Measurements from ENCODE around the gene EHD2. TPM values are rescaled to one million over a fixed set of nuclear protein-coding genes. Genes with fewer than 3 reads are reported as not detected.

Gene EHD2
- total and polyA plus RNA-seq, 2 of the 4 experiments (the other 2 are of a cell fraction): 35.3 to 181 TPM

GRCh38 chr19:47702671-47703070, 10.6 kb upstream of the EHD2 start:
- Histone ChIP-seq H3K9me3 (ENCODE audit: control insufficient read depth, insufficient read depth, low read length) (peaks cover 4% of the 10 kb centered on the region; the same call in 1 of the 2 replicates), H2AK9ac (replicated peaks; ENCODE audit: low read depth, low read length, poor library complexity) (no peak overlapping the region), H3K56ac (ENCODE audit: extremely low read depth, insufficient read depth, low read length) (no peak overlapping the region), H2BK15ac (ENCODE audit: low read depth, low read length) (no peak overlapping the region), H4K91ac (ENCODE audit: insufficient read depth, low read depth, low read length) (no peak overlapping the region), H3K36me3 (ENCODE audit: control insufficient read depth, insufficient read depth, low read length) (peaks cover 34% of the 10 kb centered on the region; the same call in 1 of the 2 replicates), H3K4me2 (ENCODE audit: low read depth, low read length) (no peak overlapping the region), H3K4me1 (ENCODE audit: control insufficient read depth, insufficient read depth, low read length) (peaks cover 5% of the 10 kb centered on the region), H3K18ac (ENCODE audit: low read depth, low read length) (no peak overlapping the region), H3K4me3 (ENCODE audit: insufficient read depth, low read depth, low read length) (no peak overlapping the region), H3K23ac (ENCODE audit: low read depth, low read length) (no peak overlapping the region), H2BK20ac (ENCODE audit: low read depth, low read length) (no peak overlapping the region), H3K9me1 (ENCODE audit: insufficient read depth, low read length) (peaks cover 4% of the 10 kb centered on the region), H4K5ac (ENCODE audit: low read depth, low read length) (no peak overlapping the region), H3K14ac (replicated peaks; ENCODE audit: low read depth, low read length) (no peak overlapping the region), H2AFZ (replicated peaks; ENCODE audit: low read length, poor library complexity) (no peak overlapping the region), H4K8ac (ENCODE audit: low read depth in 2 of 2, low read length in 2 of 2) (no peak overlapping the region), H2AK5ac (ENCODE audit: low read depth, low read length) (0 out of 2 replicates have a peak overlapping the region, but pooled peaks have one; percentile 18), H3K27me3 (ENCODE audit: control insufficient read depth, insufficient read depth, low read length) (no peaks in the 10 kb centered on the region), H4K20me1 (ENCODE audit: insufficient read depth, low read length) (peaks cover 48% of the 10 kb centered on the region), H2BK120ac (ENCODE audit: low read depth, low read length) (no peak overlapping the region), H3K9ac (ENCODE audit: low read depth, low read length) (no peak overlapping the region), H3K79me1 (ENCODE audit: low read depth in 1 of 2, low read length in 2 of 2) (peaks cover 0 to 22% of the 10 kb centered on the region in 2 experiments; a peak in 2 of 4 replicates), H3K27ac (ENCODE audit: insufficient read depth, low read length) (no peak overlapping the region), H3K4ac (ENCODE audit: low read depth, low read length) (no peak overlapping the region), H2BK5ac (ENCODE audit: low read depth, low read length, poor library complexity, severe bottlenecking) (no peak overlapping the region)
- ChIA-PET CTCF (interaction anchor here (0.6 kb wide), 1 partner anchor 76 kb away, joined by 4 read pairs; no protein-coding TSS in a partner anchor), POLR2A (ENCODE audit: unreplicated experiment) (no interaction called here)
- BruUV-seq (replicated peaks): TSS peak; percentile 92
- dilution Hi-C loops (cut with HindIII; ENCODE audit: low sequenced_read_pairs, unreplicated experiment) (no loop called here), in situ Hi-C loops (cut with MboI; ENCODE audit: low sequenced_read_pairs) (loop anchor here (25.0 kb wide), 1 partner anchor 415 kb away; no protein-coding TSS in a partner anchor), intact Hi-C loops (cut with micrococcal nuclease) (no loop called here)
- DNase-seq (no peak), ATAC-seq (ENCODE audit: low read depth) (no peak)
- TF ChIP-seq FOS (IDR thresholded peaks at IDR 0.05; ENCODE audit: low read depth, low read length) (no peak), CEBPB (IDR thresholded peaks at IDR 0.05; ENCODE audit: low read depth, low read length) (no peak), USF2 (IDR thresholded peaks at IDR 0.05; ENCODE audit: low read depth, low read length) (no peak), CTCF (conservative IDR thresholded peaks at IDR 0.05; ENCODE audit: low read depth, low read length) (no peak), RCOR1 (IDR thresholded peaks at IDR 0.05; ENCODE audit: insufficient replicate concordance, low read length) (no peak), MXI1 (IDR thresholded peaks at IDR 0.05; ENCODE audit: borderline replicate concordance, low read depth, low read length) (no peak), RFX5 (IDR thresholded peaks at IDR 0.05; ENCODE audit: low read depth, low read length) (no peak), MAZ (IDR thresholded peaks at IDR 0.05; ENCODE audit: borderline replicate concordance, low read depth, low read length) (no peak), BHLHE40 (IDR thresholded peaks at IDR 0.05; ENCODE audit: low read depth, low read length) (no peak), MAFK (IDR thresholded peaks at IDR 0.05; ENCODE audit: low read depth, low read length) (no peak), RAD21 (IDR thresholded peaks at IDR 0.05; ENCODE audit: low read length) (no peak), NFE2L2 (IDR thresholded peaks at IDR 0.05; ENCODE audit: low read depth, low read length) (no peak), POLR2A (IDR thresholded peaks at IDR 0.05; ENCODE audit: low read depth, low read length) (no peak), ELK1 (IDR thresholded peaks at IDR 0.05; ENCODE audit: borderline replicate concordance, low read depth, low read length) (no peak)
- 83% methylated on average over 3 of the region's 18 CpGs; no CpG with 5 or more reads in 1 of the 2 experiments for WGBS, 2 experiments (ENCODE audit: extremely low coverage in 2 of 2, insufficient read length in 1 of 2)

Measured in IMR-90 (cell line).